Activated CD4-positive, alpha-beta T cell treated with anti-CD3 and anti-CD28 coated beads, Interleukin-2, amount 50 U/mL, for 16 hours (primary cell): ENCODE measurements around the gene TRERF1.
"Not testable (repeated sequence)": the region's sequence is repeated elsewhere in the genome, so short reads cannot be mapped to it uniquely, and the experiment has no call there.

Experiments used
- DNase-seq: peaks from one replicate; pipeline ENCODE4 v3.0.0-alpha.2; 2020

TRERF1 gene

GRCh38 chr6:42451333-42452170 is at the start of gene TRERF1:
Gene TRERF1 (minus strand): TSS chr6:42451926. CDS start chr6:42269590, 182,336 bp downstream.
- peak; percentile 66 for DNase-seq

- DNase-seq = no peak
These were observed 46.9 kb upstream of the TRERF1 start for GRCh38 chr6:42498473-42499128.

GRCh38 chr6:42493914-42494539 is 42.3 kb upstream of the TRERF1 start:
- DNase-seq = no peak

GRCh38 chr6:42488129-42488528 is 36.4 kb upstream of the TRERF1 start:
- no peak for DNase-seq

GRCh38 chr6:42484261-42484660 is 32.5 kb upstream of the TRERF1 start:
- no peak for DNase-seq

- no peak for DNase-seq
These were observed 30.4 kb upstream of the TRERF1 start for GRCh38 chr6:42482174-42482573.

GRCh38 chr6:42471714-42472113 is 20.0 kb upstream of the TRERF1 start:
- no peak for DNase-seq

GRCh38 chr6:42471142-42471541 is 19.4 kb upstream of the TRERF1 start:
- DNase-seq = no peak

GRCh38 chr6:42468273-42468672 is 16.5 kb upstream of the TRERF1 start:
- DNase-seq = no peak

GRCh38 chr6:42467651-42468050 is 15.9 kb upstream of the TRERF1 start:
- no peak for DNase-seq

- DNase-seq = not testable (repeated sequence)
These were observed 14.7 kb upstream of the TRERF1 start for GRCh38 chr6:42466470-42466869.

GRCh38 chr6:42462474-42462972 is 10.8 kb upstream of the TRERF1 start:
- no peak for DNase-seq

- DNase-seq = no peak
These were observed 9.2 kb upstream of the TRERF1 start for GRCh38 chr6:42460883-42461282.

- DNase-seq = no peak
These were observed 8.2 kb upstream of the TRERF1 start for GRCh38 chr6:42459888-42460287.

- DNase-seq = no peak
These were observed 2.7 kb upstream of the TRERF1 start for GRCh38 chr6:42454428-42454791.

GRCh38 chr6:42453654-42454427 is 2.1 kb upstream of the TRERF1 start:
- DNase-seq = no peak

- DNase-seq = peak; percentile 86
These were observed 1.4 kb upstream of the TRERF1 start for GRCh38 chr6:42453031-42453653.

GRCh38 chr6:42452171-42453030 is 675 bp upstream of the TRERF1 start:
- peak; percentile 56 for DNase-seq

- peak; percentile 29 for DNase-seq
These were observed 1.0 kb downstream of the TRERF1 start for GRCh38 chr6:42450477-42451332.

- DNase-seq = peak; percentile 31
These were observed 1.7 kb downstream of the TRERF1 start for GRCh38 chr6:42449917-42450476.
